ENCODE results near the gene COPE. TPM values are rescaled to one million over a fixed set of nuclear protein-coding genes. Genes with fewer than 3 reads are reported as not detected.

Gene COPE
- total RNA-seq, 1 experiment from 2014 or later, result 177 TPM

GRCh38 chr19:18863843-18864362 lies 55.3 kb downstream of the COPE start:
- Histone ChIP-seq H3K27ac (ENCODE audit: low read length) (no peak overlapping the region), H3K4me3 (ENCODE audit: low read depth in 2 of 2, low read length in 2 of 2) (no peak overlapping the region), H3K9me3 (ENCODE audit: control insufficient read depth, insufficient read depth, low read depth, low read length) (no peaks in the 10 kb centered on the region), H3K4me1 (ENCODE audit: control insufficient read depth, insufficient read depth, low read length) (no peaks in the 10 kb centered on the region), H3K36me3 (ENCODE audit: control insufficient read depth, insufficient read depth, low read length) (peaks cover 5% of the 10 kb centered on the region), H3K27me3 (ENCODE audit: control insufficient read depth, insufficient read depth, low read length) (no peaks in the 10 kb centered on the region)
- intact Hi-C loops (cut with micrococcal nuclease; ENCODE audit: unreplicated experiment), result no loop called here
- DNase-seq (ENCODE audit: low read depth, low spot score), result no peak
- BruUV-seq (replicated peaks), result no TSS peak
- no peak for ATAC-seq
- TF ChIP-seq TCF7L2 (IDR thresholded peaks at IDR 0.05; ENCODE audit: low read depth, low read length), result no peak
- TF ChIP-seq CTCF (IDR thresholded peaks at IDR 0.05), result no peak
- TF ChIP-seq REST (IDR thresholded peaks at IDR 0.05; ENCODE audit: insufficient read depth in 1 of 2, low read depth in 2 of 2, low read length in 1 of 2), result no peak
- no peak for TF ChIP-seq SIN3A (IDR thresholded peaks at IDR 0.05; ENCODE audit: borderline replicate concordance, insufficient read depth, low read depth, low read length)
- TF ChIP-seq POLR2AphosphoS5 (IDR thresholded peaks at IDR 0.05; ENCODE audit: low read depth, low read length), result no peak
- CTCF ChIA-PET, result no interaction called here
- in situ Hi-C loops (cut with HindIII; ENCODE audit: low pct_unique_long_range_greater_than_20kb, low sequenced_read_pairs), result no loop called here
- POLR2A ChIA-PET, result no interaction called here

- TF ChIP-seq POLR2AphosphoS5 (IDR thresholded peaks at IDR 0.05; ENCODE audit: low read depth, low read length), result no peak
- no peaks in the 10 kb centered on the region for H3K27me3 ChIP-seq (ENCODE audit: control insufficient read depth, insufficient read depth, low read length)
- H3K36me3 ChIP-seq (ENCODE audit: control insufficient read depth, insufficient read depth, low read length), result peaks cover 7% of the 10 kb centered on the region
- DNase-seq (ENCODE audit: low read depth, low spot score) (no peak), ATAC-seq (no peak)
- no peaks in the 10 kb centered on the region for H3K9me3 ChIP-seq (ENCODE audit: control insufficient read depth, insufficient read depth, low read depth, low read length)
- H3K27ac ChIP-seq (ENCODE audit: low read length), result no peak overlapping the region
- intact Hi-C loops (cut with micrococcal nuclease; ENCODE audit: unreplicated experiment), result no loop called here
- H3K4me3 ChIP-seq (ENCODE audit: low read depth in 2 of 2, low read length in 2 of 2), result no peak overlapping the region
- in situ Hi-C loops (cut with HindIII; ENCODE audit: low pct_unique_long_range_greater_than_20kb, low sequenced_read_pairs), result no loop called here
- no TSS peak for BruUV-seq (replicated peaks)
- POLR2A ChIA-PET, result interaction anchor here (0.6 kb wide), 1 partner anchor 415 kb away, joined by 3 read pairs; no protein-coding TSS in a partner anchor
- CTCF ChIA-PET, result no interaction called here
- H3K4me1 ChIP-seq (ENCODE audit: control insufficient read depth, insufficient read depth, low read length), result no peaks in the 10 kb centered on the region
These were observed 56.0 kb downstream of the COPE start for GRCh38 chr19:18862976-18863842.

GRCh38 chr19:18861917-18862316 lies 57.3 kb downstream of the COPE start:
- BruUV-seq (replicated peaks), result no TSS peak

More at GRCh38 chr19:18861917-18862316, 57.3 kb downstream of the COPE start:
- ChIA-PET CTCF (interaction anchor here (0.7 kb wide), 1 partner anchor 71 kb away, joined by 3 read pairs; the partner anchor contains the start of gene COMP), POLR2A (interaction anchor here (0.6 kb wide), 1 partner anchor 11 kb away, joined by 10 read pairs; no protein-coding TSS in a partner anchor)
- DNase-seq (ENCODE audit: low read depth, low spot score) (no peak), ATAC-seq (no peak)
- Histone ChIP-seq H3K4me1 (ENCODE audit: control insufficient read depth, insufficient read depth, low read length) (no peaks in the 10 kb centered on the region), H3K4me3 (ENCODE audit: low read depth in 2 of 2, low read length in 2 of 2) (no peak overlapping the region), H3K9me3 (ENCODE audit: control insufficient read depth, insufficient read depth, low read depth, low read length) (no peaks in the 10 kb centered on the region), H3K27ac (ENCODE audit: low read length) (no peak overlapping the region), H3K36me3 (ENCODE audit: control insufficient read depth, insufficient read depth, low read length) (peaks cover 7% of the 10 kb centered on the region), H3K27me3 (ENCODE audit: control insufficient read depth, insufficient read depth, low read length) (no peaks in the 10 kb centered on the region)
- intact Hi-C loops (cut with micrococcal nuclease; ENCODE audit: unreplicated experiment), result no loop called here
- TF ChIP-seq SIN3A (IDR thresholded peaks at IDR 0.05; ENCODE audit: borderline replicate concordance, insufficient read depth, low read depth, low read length), result no peak
- TF ChIP-seq REST (IDR thresholded peaks at IDR 0.05; ENCODE audit: insufficient read depth in 1 of 2, low read depth in 2 of 2, low read length in 1 of 2), result no peak
- TF ChIP-seq POLR2AphosphoS5 (IDR thresholded peaks at IDR 0.05; ENCODE audit: low read depth, low read length), result no peak
- no peak for TF ChIP-seq CTCF (IDR thresholded peaks at IDR 0.05)
- TF ChIP-seq TCF7L2 (IDR thresholded peaks at IDR 0.05; ENCODE audit: low read depth, low read length), result no peak
- in situ Hi-C loops (cut with HindIII; ENCODE audit: low pct_unique_long_range_greater_than_20kb, low sequenced_read_pairs), result no loop called here

All from Panc1 (cell line).